ENCODE data around the gene DNM3. TPM values are rescaled to one million over a fixed set of nuclear protein-coding genes. Genes with fewer than 3 reads are reported as not detected.
A peak's percentile ranks its signal among the peaks of the same experiment; 100 is the strongest.

Gene DNM3
- total RNA-seq, 1 donor from 2014 or later: 2.1 TPM

GRCh38 chr1:172397221-172397620 is 555.9 kb downstream of the DNM3 start:
- Mint-ChIP-seq H3K27me3 (no peaks in the 10 kb centered on the region), H3K36me3 (ENCODE audit: low read depth) (no peaks in the 10 kb centered on the region), H3K4me3 (peak overlapping the region; percentile 1), H3K4me1 (peaks cover 81% of the 10 kb centered on the region), H3K9me3 (no peaks in the 10 kb centered on the region), H3K27ac (peak overlapping the region; percentile 90)
- intact Hi-C loops (cut with micrococcal nuclease): no loop called here
- DNase-seq (no peak), ATAC-seq (ENCODE audit: low read depth) (peak; percentile 32)
- POLR2A ChIA-PET: interaction anchor here (0.6 to 11.9 kb wide), 9 partner anchors 11 to 307 kb away, joined by 3 to 248 read pairs (median 4); no protein-coding TSS in a partner anchor
- CTCF ChIA-PET: interaction anchor here (0.9 to 4.7 kb wide), 7 partner anchors 16 to 306 kb away, joined by 3 to 69 read pairs (median 9); no protein-coding TSS in a partner anchor
- no peak for TF ChIP-seq CTCF (IDR thresholded peaks at IDR 0.05)

GRCh38 chr1:172397633-172398032 is 556.3 kb downstream of the DNM3 start:
- no peak for DNase-seq
- Mint-ChIP-seq H3K4me1 (peaks cover 77% of the 10 kb centered on the region), H3K9me3 (no peaks in the 10 kb centered on the region), H3K27ac (peak overlapping the region; percentile 90), H3K4me3 (no peak overlapping the region), H3K36me3 (ENCODE audit: low read depth) (no peaks in the 10 kb centered on the region), H3K27me3 (no peaks in the 10 kb centered on the region)
- ATAC-seq (ENCODE audit: low read depth): no peak
- POLR2A ChIA-PET: interaction anchor here (0.6 to 11.9 kb wide), 10 partner anchors 19 to 307 kb away, joined by 3 to 248 read pairs (median 5); no protein-coding TSS in a partner anchor
- no peak for TF ChIP-seq CTCF (IDR thresholded peaks at IDR 0.05)
- CTCF ChIA-PET: interaction anchor here (0.9 to 7.7 kb wide), 8 partner anchors 17 to 396 kb away, joined by 3 to 69 read pairs (median 12); no protein-coding TSS in a partner anchor
- intact Hi-C loops (cut with micrococcal nuclease): loop anchor here (2.0 kb wide), 2 partner anchors 31 to 217 kb away; no protein-coding TSS in a partner anchor

- TF ChIP-seq CTCF (IDR thresholded peaks at IDR 0.05): no peak
- intact Hi-C loops (cut with micrococcal nuclease): loop anchor here (2.0 kb wide), 2 partner anchors 31 to 217 kb away; no protein-coding TSS in a partner anchor
- Mint-ChIP-seq H3K4me3 (peak overlapping the region; percentile 36), H3K36me3 (ENCODE audit: low read depth) (no peaks in the 10 kb centered on the region), H3K9me3 (no peaks in the 10 kb centered on the region), H3K27me3 (no peaks in the 10 kb centered on the region), H3K27ac (peak overlapping the region; percentile 90), H3K4me1 (peaks cover 71% of the 10 kb centered on the region)
- CTCF ChIA-PET: interaction anchor here (0.8 to 7.7 kb wide), 14 partner anchors 17 to 413 kb away, joined by 3 to 69 read pairs (median 12); no protein-coding TSS in a partner anchor
- DNase-seq: no peak
- POLR2A ChIA-PET: interaction anchor here (1.1 to 11.9 kb wide), 11 partner anchors 7 to 264 kb away, joined by 3 to 248 read pairs (median 6); no protein-coding TSS in a partner anchor
- ATAC-seq (ENCODE audit: low read depth): no peak
These were observed 556.9 kb downstream of the DNM3 start for GRCh38 chr1:172398193-172398592.

GRCh38 chr1:172398970-172399755 is 557.9 kb downstream of the DNM3 start:
- CTCF ChIA-PET: interaction anchor here (0.6 to 7.7 kb wide), 31 partner anchors 9 to 1860 kb away, joined by 3 to 69 read pairs (median 5); partner anchors contain the start of gene PIGC
- no peaks in the 10 kb centered on the region for H3K36me3 Mint-ChIP-seq (ENCODE audit: low read depth)
- ATAC-seq (ENCODE audit: low read depth): peak; percentile 50
- no peak for DNase-seq
- peak overlapping the region; percentile 73 for H3K4me3 Mint-ChIP-seq
- TF ChIP-seq CTCF (IDR thresholded peaks at IDR 0.05): no peak
- peaks cover 62% of the 10 kb centered on the region for H3K4me1 Mint-ChIP-seq
- POLR2A ChIA-PET: interaction anchor here (0.6 to 11.9 kb wide), 15 partner anchors 8 to 1019 kb away, joined by 3 to 248 read pairs (median 4); partner anchors contain the start of gene PIGC
- H3K27me3 Mint-ChIP-seq: no peaks in the 10 kb centered on the region
- peak overlapping the region; percentile 90 for H3K27ac Mint-ChIP-seq
- intact Hi-C loops (cut with micrococcal nuclease): loop anchor here (1.0 to 2.0 kb wide), 9 partner anchors 19 to 598 kb away; partner anchors contain the start of gene PIGC
- H3K9me3 Mint-ChIP-seq: no peaks in the 10 kb centered on the region
